DOHH2 (cell line): Measurements from ENCODE around the gene WWTR1.

ENCODE experiments used
- CTCF ChIP-seq: fragments of 200-600 bp; sonication (generic); IDR thresholded peaks from one replicate; pipeline ENCODE4 v1.5.1; 2014; ENCODE audit warnings: antibody characterized with exemption, mild to moderate bottlenecking, low read depth, low read length; ENCODE audit not compliant: poor library complexity, severe bottlenecking
- EZH2phosphoT487 ChIP-seq: fragments of 200-600 bp; sonication (generic); IDR thresholded peaks from 2 replicates; pipeline ENCODE4 v1.6.1; 2017; ENCODE audit warnings: borderline replicate concordance, mild to moderate bottlenecking, antibody characterized with exemption, low read length, moderate library complexity, mixed read lengths

- TF ChIP-seq CTCF: no peak
- no peak for TF ChIP-seq EZH2phosphoT487
Measured at GRCh38 chr3:149529099-149529498, 128.7 kb downstream of the WWTR1 start.
